Measurements from ENCODE around the gene SPDYC. TPM values are rescaled to one million over a fixed set of nuclear protein-coding genes. Genes with fewer than 3 reads are reported as not detected.

Gene SPDYC
- total and polyA plus RNA-seq, 9 of the 15 experiments (the other 6 are each of a cell fraction or from before 2014, with no cell fraction given) = 4.4 to 18.8 (median 9.2) TPM

DNA sequence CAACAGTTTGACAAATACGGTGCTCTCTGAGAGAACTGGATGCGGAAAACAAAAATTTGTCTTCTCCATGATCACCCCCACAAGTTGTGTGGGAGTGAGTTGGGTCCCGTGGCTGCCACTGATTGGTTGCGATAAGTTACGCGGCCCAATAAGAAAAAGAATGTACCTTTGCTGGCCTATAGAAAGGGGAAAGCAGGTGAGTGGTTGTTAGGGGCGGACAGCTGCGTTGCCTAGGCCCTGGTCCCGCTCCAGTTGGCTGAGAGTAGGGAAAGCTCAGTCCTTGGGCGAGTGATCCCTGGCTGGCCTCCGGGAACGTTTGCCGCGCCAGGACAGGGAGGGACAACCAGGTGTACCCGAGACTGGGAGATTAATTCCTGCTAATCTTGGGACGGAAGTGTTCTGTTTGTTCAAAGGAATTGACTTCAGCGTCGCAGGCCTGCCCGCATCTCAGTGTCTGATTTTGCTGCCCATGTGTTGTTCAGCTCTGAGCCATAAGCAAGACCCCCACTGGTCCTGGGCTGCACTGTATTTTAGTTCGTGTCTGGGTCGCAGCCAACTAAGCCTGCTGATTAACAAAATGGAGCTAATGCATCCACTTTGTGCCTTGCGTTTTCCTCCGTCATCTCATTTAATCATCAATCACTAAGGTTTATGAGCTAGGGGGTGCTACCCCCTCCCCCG, 34.9 kb upstream of the SPDYC start (continued):
- TF ChIP-seq CHAMP1 (IDR thresholded peaks at IDR 0.05) (no peak), HNRNPUL1 (IDR thresholded peaks at IDR 0.05; ENCODE audit: low read length) (no peak), ASH1L (IDR thresholded peaks at IDR 0.05; ENCODE audit: borderline replicate concordance, low read depth, partially characterized antibody) (peak; percentile 92), NFATC3 (IDR thresholded peaks at IDR 0.05) (no peak), FIP1L1 (IDR thresholded peaks at IDR 0.05; ENCODE audit: low read depth, low read length, poor library complexity, severe bottlenecking) (no peak), POLR2AphosphoS5 (IDR thresholded peaks at IDR 0.05; ENCODE audit: control insufficient read depth, insufficient read depth, low read depth, low read length) (peak; percentile 65; the same call in 1 of the 2 replicates), POLR2H (tag; IDR thresholded peaks at IDR 0.05; ENCODE audit: low read depth) (peak; percentile 71), RBM25 (IDR thresholded peaks at IDR 0.05; ENCODE audit: low read depth, low read length, severe bottlenecking) (peak; percentile 89), NFE2L1 (tag; IDR thresholded peaks at IDR 0.05; ENCODE audit: borderline replicate concordance, low read depth) (no peak), ETV5 (CRISPR knock-in tag; IDR thresholded peaks at IDR 0.05; ENCODE audit: low read depth) (peak; percentile 18; the same call in 1 of the 2 replicates), ZNF764 (CRISPR knock-in tag; IDR thresholded peaks at IDR 0.05; ENCODE audit: low read depth) (no peak), NFIC (IDR thresholded peaks at IDR 0.05) (peak; percentile 35), ZNF395 (CRISPR knock-in tag; IDR thresholded peaks at IDR 0.05) (no peak; the same call in 1 of the 2 replicates), ZNF253 (CRISPR knock-in tag; conservative IDR thresholded peaks at IDR 0.05) (no peak), U2AF1 (optimal IDR thresholded peaks at IDR 0.05; ENCODE audit: low read depth, low read length) (no peak), FOXJ2 (tag; IDR thresholded peaks at IDR 0.05) (peak; percentile 80; the same call in 1 of the 2 replicates), CCNT2 (IDR thresholded peaks at IDR 0.05; ENCODE audit: borderline replicate concordance, extremely low read depth, insufficient read length, low read depth, low read length) (peak; percentile 4), ZNF217 (CRISPR knock-in tag; IDR thresholded peaks at IDR 0.05) (no peak), ZNF282 (CRISPR knock-in tag; IDR thresholded peaks at IDR 0.05) (no peak), CXXC5 (CRISPR knock-in tag; IDR thresholded peaks at IDR 0.05) (no peak)
- TF ChIP-seq, protein P1, sequence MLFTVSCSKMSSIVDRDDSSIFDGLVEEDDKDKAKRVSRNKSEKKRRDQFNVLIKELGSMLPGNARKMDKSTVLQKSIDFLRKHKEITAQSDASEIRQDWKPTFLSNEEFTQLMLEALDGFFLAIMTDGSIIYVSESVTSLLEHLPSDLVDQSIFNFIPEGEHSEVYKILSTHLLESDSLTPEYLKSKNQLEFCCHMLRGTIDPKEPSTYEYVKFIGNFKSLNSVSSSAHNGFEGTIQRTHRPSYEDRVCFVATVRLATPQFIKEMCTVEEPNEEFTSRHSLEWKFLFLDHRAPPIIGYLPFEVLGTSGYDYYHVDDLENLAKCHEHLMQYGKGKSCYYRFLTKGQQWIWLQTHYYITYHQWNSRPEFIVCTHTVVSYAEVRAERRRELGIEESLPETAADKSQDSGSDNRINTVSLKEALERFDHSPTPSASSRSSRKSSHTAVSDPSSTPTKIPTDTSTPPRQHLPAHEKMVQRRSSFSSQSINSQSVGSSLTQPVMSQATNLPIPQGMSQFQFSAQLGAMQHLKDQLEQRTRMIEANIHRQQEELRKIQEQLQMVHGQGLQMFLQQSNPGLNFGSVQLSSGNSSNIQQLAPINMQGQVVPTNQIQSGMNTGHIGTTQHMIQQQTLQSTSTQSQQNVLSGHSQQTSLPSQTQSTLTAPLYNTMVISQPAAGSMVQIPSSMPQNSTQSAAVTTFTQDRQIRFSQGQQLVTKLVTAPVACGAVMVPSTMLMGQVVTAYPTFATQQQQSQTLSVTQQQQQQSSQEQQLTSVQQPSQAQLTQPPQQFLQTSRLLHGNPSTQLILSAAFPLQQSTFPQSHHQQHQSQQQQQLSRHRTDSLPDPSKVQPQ (CRISPR knock-in tag; IDR thresholded peaks at IDR 0.05; ENCODE audit: borderline replicate concordance) = no peak
